HepG2 (cell line): ENCODE results near the gene SERINC5. TPM values are rescaled to one million over a fixed set of nuclear protein-coding genes. Genes with fewer than 3 reads are reported as not detected.

Experiments
- FOSL2 ChIP-seq: sonication (generic); formaldehyde crosslinking; IDR thresholded peaks from 2 replicates; pipeline ENCODE4 v1.4.0; 2020; ENCODE audit warnings: missing genetic modification reagents
- FOXO1 ChIP-seq: sonication (generic); formaldehyde crosslinking; IDR thresholded peaks from 2 replicates; pipeline ENCODE4 v1.4.0; 2020; ENCODE audit warnings: missing genetic modification reagents
- GATAD2A ChIP-seq: IDR thresholded peaks from 2 replicates; pipeline ENCODE4 v1.6.1; 2016
- MZF1 ChIP-seq: sonication (generic); formaldehyde crosslinking; IDR thresholded peaks from 2 replicates; pipeline ENCODE4 v1.8.1; 2023; ENCODE audit warnings: mild to moderate bottlenecking, missing genetic modification reagents, borderline replicate concordance
- RAD51 ChIP-seq: fragments of 450-650 bp; IDR thresholded peaks from 2 replicates; pipeline ENCODE4 v1.6.1; 2016; ENCODE audit warnings: borderline replicate concordance
- polyA plus RNA-seq, 8 experiments: library from polyadenylated mRNA; depleted of rRNA in 3 of 8; stranded (reverse) in 7 of 8; unstranded in 1 of 8; fragments of >200 nt; fragmentation: Illumina TruSeq in 4 of 8; extraction: Trizol in 4 of 8; gene quantifications; 2 replicates each; pipeline versions ENCODE4 v1.2.1 to v1.2.3, GENCODE V29; 2011 to 2016; ENCODE audit warnings: low read depth in 4 of 8, missing spikeins in 1 of 8, mixed read lengths in 1 of 8; ENCODE audit not compliant: insufficient read depth in 1 of 8
- total RNA-seq, 5 experiments: library from RNA; depleted of rRNA; stranded (reverse); fragments of >200 nt; fragmentation: Illumina TruSeq; extraction: Trizol; gene quantifications; 2 replicates each; pipeline ENCODE4 v1.2.3, GENCODE V29; 2016; ENCODE audit warnings: low read depth in 1 of 5
- TF ChIP-seq, protein P1 (sequence below): sonication (generic); formaldehyde crosslinking; IDR thresholded peaks from one replicate; pipeline ENCODE4 v1.5.1; 2020; ENCODE audit warnings: mild to moderate bottlenecking, missing genetic modification reagents; ENCODE audit errors: not compliant biosample characterization
- TF ChIP-seq, protein P2 (sequence below): sonication (generic); formaldehyde crosslinking; IDR thresholded peaks from 2 replicates; pipeline ENCODE4 v1.8.1; 2023; ENCODE audit warnings: mild to moderate bottlenecking, missing genetic modification reagents
- TF ChIP-seq, protein P3 (sequence below): sonication (generic); formaldehyde crosslinking; IDR thresholded peaks from 2 replicates; pipeline ENCODE4 v1.4.0; 2020; ENCODE audit warnings: missing genetic modification reagents, borderline replicate concordance
- TF ChIP-seq, protein P4 (sequence below): IDR thresholded peaks from 2 replicates; pipeline ENCODE4 v1.6.1; 2016; ENCODE audit warnings: low read depth, control low read depth
- TF ChIP-seq, protein P5 (sequence below): IDR thresholded peaks from 2 replicates; pipeline ENCODE4 v1.6.1; 2018; ENCODE audit warnings: missing genetic modification reagents, mild to moderate bottlenecking, missing compliant biosample characterization

Gene SERINC5
- total and polyA plus RNA-seq, 2 of the 13 experiments (the other 11 are each of a cell fraction or from before 2014, with no cell fraction given), result 17.3 to 22.8 TPM

DNA sequence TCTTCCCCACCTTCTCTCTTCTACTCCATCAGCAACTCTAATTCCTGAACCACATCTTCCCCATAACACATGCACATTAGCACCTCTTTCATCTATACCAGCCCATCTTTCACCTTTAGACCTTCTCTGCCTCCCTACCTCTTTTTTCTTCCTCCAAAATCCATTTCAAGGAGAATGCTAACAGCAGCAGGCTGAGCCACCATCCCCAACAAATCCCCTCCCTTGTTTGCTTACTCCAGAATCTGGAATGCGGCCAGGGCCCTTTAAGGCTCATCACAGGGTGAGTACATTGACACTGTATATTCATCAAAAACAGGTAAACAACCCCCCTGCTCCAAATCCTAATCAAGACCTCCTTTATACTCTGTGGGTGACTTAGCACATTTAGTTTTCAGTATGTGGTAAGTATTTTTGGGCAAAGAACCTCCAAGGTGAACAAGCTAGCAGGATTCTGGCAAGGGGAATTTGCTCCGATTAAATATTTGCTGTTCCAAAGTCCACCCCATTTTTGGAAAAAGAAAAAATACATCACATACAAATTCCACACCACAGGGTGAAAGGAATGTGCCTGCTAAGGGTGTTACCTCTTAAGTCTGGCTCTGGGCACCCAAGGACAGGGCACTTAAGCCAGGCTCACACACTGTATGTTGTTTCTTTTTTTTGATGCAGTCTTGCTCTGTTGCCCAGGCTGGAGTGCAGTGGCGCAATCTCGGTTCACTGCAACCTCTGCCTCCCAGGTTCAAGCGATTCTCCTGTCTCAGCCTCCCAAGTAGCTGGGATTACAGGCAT is 71.4 kb downstream of the SERINC5 start (continued):
- TF ChIP-seq, protein P1, sequence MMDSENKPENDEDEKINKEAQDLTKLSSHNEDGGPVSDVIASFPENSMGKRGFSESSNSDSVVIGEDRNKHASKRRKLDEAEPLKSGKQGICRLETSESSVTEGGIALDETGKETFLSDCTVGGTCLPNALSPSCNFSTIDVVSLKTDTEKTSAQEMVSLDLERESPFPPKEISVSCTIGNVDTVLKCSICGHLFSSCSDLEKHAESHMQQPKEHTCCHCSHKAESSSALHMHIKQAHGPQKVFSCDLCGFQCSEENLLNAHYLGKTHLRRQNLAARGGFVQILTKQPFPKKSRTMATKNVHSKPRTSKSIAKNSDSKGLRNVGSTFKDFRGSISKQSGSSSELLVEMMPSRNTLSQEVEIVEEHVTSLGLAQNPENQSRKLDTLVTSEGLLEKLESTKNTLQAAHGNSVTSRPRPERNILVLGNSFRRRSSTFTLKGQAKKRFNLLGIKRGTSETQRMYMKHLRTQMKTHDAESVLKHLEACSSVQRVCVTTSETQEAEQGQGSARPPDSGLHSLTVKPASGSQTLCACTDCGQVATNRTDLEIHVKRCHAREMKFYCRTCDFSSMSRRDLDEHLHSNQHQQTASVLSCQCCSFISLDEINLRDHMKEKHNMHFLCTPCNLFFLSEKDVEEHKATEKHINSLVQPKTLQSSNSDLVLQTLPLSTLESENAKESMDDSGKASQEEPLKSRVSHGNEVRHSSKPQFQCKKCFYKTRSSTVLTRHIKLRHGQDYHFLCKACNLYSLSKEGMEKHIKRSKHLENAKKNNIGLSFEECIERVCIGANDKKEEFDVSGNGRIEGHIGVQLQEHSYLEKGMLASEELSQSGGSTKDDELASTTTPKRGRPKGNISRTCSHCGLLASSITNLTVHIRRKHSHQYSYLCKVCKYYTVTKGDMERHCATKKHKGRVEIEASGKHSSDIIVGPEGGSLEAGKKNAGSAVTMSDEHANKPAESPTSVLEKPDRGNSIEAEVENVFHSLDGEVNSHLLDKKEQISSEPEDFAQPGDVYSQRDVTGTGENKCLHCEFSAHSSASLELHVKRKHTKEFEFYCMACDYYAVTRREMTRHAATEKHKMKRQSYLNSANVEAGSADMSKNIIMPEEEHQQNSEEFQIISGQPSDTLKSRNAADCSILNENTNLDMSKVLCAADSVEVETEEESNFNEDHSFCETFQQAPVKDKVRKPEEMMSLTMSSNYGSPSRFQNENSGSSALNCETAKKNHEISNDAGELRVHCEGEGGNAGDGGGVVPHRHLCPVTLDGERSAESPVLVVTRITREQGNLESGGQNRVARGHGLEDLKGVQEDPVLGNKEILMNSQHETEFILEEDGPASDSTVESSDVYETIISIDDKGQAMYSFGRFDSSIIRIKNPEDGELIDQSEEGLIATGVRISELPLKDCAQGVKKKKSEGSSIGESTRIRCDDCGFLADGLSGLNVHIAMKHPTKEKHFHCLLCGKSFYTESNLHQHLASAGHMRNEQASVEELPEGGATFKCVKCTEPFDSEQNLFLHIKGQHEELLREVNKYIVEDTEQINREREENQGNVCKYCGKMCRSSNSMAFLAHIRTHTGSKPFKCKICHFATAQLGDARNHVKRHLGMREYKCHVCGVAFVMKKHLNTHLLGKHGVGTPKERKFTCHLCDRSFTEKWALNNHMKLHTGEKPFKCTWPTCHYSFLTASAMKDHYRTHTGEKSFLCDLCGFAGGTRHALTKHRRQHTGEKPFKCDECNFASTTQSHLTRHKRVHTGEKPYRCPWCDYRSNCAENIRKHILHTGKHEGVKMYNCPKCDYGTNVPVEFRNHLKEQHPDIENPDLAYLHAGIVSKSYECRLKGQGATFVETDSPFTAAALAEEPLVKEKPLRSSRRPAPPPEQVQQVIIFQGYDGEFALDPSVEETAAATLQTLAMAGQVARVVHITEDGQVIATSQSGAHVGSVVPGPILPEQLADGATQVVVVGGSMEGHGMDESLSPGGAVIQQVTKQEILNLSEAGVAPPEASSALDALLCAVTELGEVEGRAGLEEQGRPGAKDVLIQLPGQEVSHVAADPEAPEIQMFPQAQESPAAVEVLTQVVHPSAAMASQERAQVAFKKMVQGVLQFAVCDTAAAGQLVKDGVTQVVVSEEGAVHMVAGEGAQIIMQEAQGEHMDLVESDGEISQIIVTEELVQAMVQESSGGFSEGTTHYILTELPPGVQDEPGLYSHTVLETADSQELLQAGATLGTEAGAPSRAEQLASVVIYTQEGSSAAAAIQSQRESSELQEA (CRISPR knock-in tag), result no peak
- TF ChIP-seq RAD51 (no peak), GATAD2A (peak; percentile 94), MZF1 (CRISPR knock-in tag) (no peak), FOSL2 (CRISPR knock-in tag) (peak; percentile 63), FOXO1 (no peak)
- TF ChIP-seq, protein P2, sequence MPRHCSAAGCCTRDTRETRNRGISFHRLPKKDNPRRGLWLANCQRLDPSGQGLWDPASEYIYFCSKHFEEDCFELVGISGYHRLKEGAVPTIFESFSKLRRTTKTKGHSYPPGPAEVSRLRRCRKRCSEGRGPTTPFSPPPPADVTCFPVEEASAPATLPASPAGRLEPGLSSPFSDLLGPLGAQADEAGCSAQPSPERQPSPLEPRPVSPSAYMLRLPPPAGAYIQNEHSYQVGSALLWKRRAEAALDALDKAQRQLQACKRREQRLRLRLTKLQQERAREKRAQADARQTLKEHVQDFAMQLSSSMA (CRISPR knock-in tag), result no peak
- TF ChIP-seq, protein P3, sequence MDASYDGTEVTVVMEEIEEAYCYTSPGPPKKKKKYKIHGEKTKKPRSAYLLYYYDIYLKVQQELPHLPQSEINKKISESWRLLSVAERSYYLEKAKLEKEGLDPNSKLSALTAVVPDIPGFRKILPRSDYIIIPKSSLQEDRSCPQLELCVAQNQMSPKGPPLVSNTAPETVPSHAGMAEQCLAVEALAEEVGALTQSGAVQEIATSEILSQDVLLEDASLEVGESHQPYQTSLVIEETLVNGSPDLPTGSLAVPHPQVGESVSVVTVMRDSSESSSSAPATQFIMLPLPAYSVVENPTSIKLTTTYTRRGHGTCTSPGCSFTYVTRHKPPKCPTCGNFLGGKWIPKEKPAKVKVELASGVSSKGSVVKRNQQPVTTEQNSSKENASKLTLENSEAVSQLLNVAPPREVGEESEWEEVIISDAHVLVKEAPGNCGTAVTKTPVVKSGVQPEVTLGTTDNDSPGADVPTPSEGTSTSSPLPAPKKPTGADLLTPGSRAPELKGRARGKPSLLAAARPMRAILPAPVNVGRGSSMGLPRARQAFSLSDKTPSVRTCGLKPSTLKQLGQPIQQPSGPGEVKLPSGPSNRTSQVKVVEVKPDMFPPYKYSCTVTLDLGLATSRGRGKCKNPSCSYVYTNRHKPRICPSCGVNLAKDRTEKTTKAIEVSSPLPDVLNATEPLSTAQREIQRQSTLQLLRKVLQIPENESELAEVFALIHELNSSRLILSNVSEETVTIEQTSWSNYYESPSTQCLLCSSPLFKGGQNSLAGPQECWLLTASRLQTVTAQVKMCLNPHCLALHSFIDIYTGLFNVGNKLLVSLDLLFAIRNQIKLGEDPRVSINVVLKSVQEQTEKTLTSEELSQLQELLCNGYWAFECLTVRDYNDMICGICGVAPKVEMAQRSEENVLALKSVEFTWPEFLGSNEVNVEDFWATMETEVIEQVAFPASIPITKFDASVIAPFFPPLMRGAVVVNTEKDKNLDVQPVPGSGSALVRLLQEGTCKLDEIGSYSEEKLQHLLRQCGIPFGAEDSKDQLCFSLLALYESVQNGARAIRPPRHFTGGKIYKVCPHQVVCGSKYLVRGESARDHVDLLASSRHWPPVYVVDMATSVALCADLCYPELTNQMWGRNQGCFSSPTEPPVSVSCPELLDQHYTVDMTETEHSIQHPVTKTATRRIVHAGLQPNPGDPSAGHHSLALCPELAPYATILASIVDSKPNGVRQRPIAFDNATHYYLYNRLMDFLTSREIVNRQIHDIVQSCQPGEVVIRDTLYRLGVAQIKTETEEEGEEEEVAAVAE (CRISPR knock-in tag), result no peak
- TF ChIP-seq, protein P4, sequence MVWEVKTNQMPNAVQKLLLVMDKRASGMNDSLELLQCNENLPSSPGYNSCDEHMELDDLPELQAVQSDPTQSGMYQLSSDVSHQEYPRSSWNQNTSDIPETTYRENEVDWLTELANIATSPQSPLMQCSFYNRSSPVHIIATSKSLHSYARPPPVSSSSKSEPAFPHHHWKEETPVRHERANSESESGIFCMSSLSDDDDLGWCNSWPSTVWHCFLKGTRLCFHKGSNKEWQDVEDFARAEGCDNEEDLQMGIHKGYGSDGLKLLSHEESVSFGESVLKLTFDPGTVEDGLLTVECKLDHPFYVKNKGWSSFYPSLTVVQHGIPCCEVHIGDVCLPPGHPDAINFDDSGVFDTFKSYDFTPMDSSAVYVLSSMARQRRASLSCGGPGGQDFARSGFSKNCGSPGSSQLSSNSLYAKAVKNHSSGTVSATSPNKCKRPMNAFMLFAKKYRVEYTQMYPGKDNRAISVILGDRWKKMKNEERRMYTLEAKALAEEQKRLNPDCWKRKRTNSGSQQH, result no peak
- TF ChIP-seq, protein P5, sequence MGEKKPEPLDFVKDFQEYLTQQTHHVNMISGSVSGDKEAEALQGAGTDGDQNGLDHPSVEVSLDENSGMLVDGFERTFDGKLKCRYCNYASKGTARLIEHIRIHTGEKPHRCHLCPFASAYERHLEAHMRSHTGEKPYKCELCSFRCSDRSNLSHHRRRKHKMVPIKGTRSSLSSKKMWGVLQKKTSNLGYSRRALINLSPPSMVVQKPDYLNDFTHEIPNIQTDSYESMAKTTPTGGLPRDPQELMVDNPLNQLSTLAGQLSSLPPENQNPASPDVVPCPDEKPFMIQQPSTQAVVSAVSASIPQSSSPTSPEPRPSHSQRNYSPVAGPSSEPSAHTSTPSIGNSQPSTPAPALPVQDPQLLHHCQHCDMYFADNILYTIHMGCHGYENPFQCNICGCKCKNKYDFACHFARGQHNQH (CRISPR knock-in tag), result peak; percentile 72; the same call in 1 of the 2 replicates
